Measurements from ENCODE around the gene MSMO1.

The MSMO1 gene

GRCh38 chr4:165293927-165294649, 33.4 kb upstream of the MSMO1 start:
- H3K4me3 ChIP-seq (ENCODE audit: low read length), result no peak overlapping the region
- peak; percentile 16 for DNase-seq (ENCODE audit: low read depth)
- TF ChIP-seq CTCF (conservative IDR thresholded peaks at IDR 0.05; ENCODE audit: low read length), result no peak

DNA sequence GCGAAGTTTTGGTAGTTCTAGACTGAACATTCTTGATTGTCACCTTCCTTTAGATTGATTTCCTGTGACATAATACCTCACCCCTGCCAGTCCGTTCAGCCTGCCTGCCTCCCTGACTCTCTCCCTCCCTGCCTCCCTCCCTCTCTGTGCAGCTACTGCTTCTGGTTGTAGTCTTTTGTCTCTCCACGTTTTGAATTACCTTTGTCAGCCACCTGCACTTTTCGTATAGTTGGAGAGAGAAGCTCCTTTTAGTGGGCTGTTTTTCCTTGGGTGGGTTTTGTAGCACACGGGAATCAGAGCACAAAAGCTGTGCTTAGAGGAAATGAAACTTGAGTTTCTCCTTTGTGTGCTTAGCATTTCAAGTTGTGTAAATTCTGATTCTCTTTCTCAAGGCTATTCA, 32.6 kb upstream of the MSMO1 start:
- H3K4me3 ChIP-seq (ENCODE audit: low read length), result no peak overlapping the region
- no peak for TF ChIP-seq CTCF (conservative IDR thresholded peaks at IDR 0.05; ENCODE audit: low read length)
- no peak for DNase-seq (ENCODE audit: low read depth)

DNA sequence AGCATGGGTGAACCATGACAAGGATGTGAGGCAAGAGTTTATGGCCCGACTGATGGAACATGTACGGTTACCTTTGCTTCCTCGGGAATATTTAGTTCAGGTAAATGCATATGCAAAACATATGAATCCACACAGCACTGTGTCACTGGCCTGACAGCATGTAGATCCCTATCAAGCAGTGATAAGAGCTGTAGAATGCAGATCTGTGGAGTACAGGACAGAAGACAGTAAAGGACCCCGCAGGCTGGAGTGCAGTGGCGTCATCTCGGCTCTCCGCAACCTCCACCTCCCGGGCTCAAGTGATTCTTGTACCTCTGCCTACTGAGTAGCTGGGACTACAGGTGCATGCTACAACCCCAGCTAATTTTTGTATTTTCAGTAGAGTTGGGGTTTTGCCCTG, 29.8 kb upstream of the MSMO1 start:
- DNase-seq (ENCODE audit: low read depth), result no peak
- no peak for TF ChIP-seq CTCF (conservative IDR thresholded peaks at IDR 0.05; ENCODE audit: low read length)
- H3K4me3 ChIP-seq (ENCODE audit: low read length), result no peak overlapping the region

DNA sequence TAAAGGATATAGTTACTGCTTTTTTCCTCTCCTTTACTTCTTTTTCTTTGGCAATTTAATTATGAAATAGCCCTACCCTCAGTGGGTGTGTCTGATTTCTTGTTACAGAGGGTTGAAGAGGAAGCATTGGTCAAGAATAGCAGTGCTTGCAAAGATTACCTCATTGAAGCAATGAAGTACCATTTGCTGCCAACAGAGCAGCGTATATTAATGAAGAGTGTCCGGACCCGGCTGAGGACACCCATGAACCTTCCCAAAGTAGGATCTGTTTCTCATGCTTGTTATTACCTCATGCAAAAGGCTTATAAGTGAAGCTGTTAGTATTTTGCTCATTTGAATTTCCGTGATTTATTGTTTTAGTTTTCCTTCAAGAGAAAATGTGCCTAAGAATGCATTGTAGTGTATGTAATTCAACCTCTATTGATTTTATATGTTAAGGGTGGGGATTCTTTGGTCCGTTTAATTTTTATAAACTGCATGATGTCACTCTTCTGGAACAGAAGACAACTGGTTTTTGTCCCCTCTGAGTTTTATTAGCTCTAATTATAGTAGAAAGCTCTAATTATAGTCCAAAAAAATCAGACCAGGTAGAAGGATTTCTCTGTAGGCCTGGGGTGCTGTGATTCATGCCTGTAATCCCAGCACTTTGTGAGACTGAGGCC, 27.9 kb upstream of the MSMO1 start:
- TF ChIP-seq CTCF (conservative IDR thresholded peaks at IDR 0.05; ENCODE audit: low read length), result no peak
- no peak for DNase-seq (ENCODE audit: low read depth)

GRCh38 chr4:165301833-165302232, 25.6 kb upstream of the MSMO1 start:
- TF ChIP-seq CTCF (conservative IDR thresholded peaks at IDR 0.05; ENCODE audit: low read length), result no peak
- peak overlapping the region; percentile 53 for H3K4me3 ChIP-seq (ENCODE audit: low read length)

More for the DNA sequence above, 27.9 kb upstream of the MSMO1 start:
- H3K4me3 ChIP-seq (ENCODE audit: low read length), result no peak overlapping the region

DNA sequence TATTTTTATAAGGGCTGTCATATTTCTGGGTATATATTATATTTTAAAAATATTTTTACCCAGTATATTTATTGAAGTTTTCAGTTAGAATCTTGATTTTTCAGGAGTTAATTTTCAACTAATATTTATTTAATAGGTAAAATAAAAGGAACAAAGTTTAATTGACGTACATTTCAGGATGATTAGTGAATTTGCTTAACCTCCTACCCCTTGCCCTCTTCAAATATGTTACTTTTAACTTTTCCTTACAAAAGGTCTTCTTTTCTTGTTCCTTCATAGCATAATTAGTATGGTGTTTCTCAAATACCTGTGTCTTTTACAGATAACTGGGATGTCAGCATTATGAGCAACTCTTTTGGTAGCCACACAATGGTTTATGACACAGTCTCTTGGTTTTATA, 24.8 kb upstream of the MSMO1 start:
- DNase-seq (ENCODE audit: low read depth), result no peak
- TF ChIP-seq CTCF (conservative IDR thresholded peaks at IDR 0.05; ENCODE audit: low read length), result no peak
- H3K4me3 ChIP-seq (ENCODE audit: low read length), result no peak overlapping the region

More at GRCh38 chr4:165301833-165302232, 25.6 kb upstream of the MSMO1 start:
- peak; percentile 9 for DNase-seq (ENCODE audit: low read depth)

DNA sequence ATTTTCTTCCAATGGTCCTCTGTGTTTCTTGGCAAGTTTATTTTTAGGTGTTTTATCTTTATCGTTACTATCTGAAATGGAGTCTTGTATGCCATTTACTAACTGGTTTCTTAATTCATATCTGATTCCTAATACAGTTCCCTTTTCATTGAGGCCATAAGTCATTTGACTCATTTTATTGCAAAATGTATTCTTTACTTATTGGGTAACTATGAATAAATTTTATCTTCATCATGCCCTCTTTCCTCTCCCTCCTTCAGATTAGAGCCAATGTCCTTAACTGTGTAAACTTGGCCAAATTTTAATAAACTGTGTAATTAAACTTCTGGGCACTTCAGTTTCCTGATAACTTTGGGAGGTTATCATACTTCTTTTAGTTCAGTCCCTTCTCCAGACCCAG, 19.3 kb upstream of the MSMO1 start:
- DNase-seq (ENCODE audit: low read depth), result peak; percentile 13
- H3K4me3 ChIP-seq (ENCODE audit: low read length), result no peak overlapping the region
- TF ChIP-seq CTCF (conservative IDR thresholded peaks at IDR 0.05; ENCODE audit: low read length), result no peak

Measured in AG10803 (cell line).